ENCODE data around the gene FKBP15.
"Not testable (repeated sequence)": the region's sequence is repeated elsewhere in the genome, so short reads cannot be mapped to it uniquely, and the experiment has no call there.

The FKBP15 gene

DNA sequence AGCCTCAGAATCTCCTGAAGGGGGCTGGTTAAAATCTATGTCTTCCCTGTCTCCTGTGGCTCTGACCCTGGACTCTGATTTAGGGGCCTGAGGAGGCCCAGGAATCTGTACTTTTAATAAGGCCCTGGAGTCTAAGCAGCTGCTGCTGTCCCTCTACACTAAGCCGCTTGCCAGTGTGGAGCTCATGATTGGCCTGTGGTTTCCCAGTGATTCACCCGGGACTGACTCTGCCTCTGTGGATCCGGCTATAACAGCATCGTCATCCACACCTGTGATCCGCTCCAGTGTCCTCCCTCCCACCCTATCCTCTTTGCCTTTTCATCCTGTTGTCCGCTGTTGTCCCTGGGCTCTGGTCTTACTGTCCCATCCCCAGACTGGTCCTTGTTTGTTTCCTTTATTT, 66.6 kb downstream of the FKBP15 start:
- DNase-seq (ENCODE audit: low read depth, low spot score), result no peak

DNA sequence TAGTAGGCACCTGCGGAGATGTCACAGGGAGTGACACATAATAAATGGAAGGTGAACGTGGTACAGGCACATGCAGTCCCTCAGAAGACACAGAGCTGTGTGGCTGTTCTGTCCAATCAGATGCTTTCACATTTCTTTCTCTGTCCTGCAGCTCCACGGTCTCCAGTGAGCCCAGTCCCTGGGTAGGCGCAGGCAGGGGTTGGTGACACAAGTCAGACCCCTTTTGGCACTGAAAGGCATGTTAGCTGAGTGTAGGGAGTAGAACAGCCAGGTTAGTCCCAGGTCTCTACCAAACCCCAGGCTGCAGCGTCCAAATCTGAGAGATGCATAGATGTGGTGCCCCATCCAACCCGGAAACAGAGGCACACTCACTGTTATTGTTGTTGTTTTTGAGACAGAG, 67.5 kb downstream of the FKBP15 start:
- no peak overlapping the region for H3K4me3 ChIP-seq (ENCODE audit: low read length)
- DNase-seq (ENCODE audit: low read depth, low spot score), result no peak

More for the DNA sequence above, 66.6 kb downstream of the FKBP15 start:
- H3K4me3 ChIP-seq (ENCODE audit: low read length), result no peak overlapping the region

DNA sequence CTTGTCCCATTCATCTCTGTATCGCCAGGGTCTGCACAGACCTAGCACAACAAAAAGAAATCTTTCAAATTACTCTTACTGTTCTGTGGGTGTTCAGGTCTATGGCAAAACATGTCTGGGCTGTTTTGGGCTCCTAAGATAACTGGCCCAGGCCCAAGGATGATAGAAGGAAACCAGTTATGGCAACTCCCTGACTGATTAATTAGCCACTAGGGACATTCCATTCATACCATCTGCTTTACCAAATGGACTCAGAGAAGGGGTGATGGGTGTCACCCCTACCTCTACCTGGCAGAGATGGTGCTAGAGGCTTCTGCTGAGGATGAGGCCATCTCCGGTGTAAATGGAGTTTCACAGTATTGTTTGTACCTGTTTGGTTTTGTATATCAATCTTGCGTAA, 68.4 kb downstream of the FKBP15 start:
- no peak overlapping the region for H3K4me3 ChIP-seq (ENCODE audit: low read length)
- DNase-seq (ENCODE audit: low read depth, low spot score), result no peak

GRCh38 chr9:113151696-113152630, 69.1 kb downstream of the FKBP15 start:
- no peak for DNase-seq (ENCODE audit: low read depth, low spot score)
- H3K4me3 ChIP-seq (ENCODE audit: low read length), result peak overlapping the region; percentile 74

DNA sequence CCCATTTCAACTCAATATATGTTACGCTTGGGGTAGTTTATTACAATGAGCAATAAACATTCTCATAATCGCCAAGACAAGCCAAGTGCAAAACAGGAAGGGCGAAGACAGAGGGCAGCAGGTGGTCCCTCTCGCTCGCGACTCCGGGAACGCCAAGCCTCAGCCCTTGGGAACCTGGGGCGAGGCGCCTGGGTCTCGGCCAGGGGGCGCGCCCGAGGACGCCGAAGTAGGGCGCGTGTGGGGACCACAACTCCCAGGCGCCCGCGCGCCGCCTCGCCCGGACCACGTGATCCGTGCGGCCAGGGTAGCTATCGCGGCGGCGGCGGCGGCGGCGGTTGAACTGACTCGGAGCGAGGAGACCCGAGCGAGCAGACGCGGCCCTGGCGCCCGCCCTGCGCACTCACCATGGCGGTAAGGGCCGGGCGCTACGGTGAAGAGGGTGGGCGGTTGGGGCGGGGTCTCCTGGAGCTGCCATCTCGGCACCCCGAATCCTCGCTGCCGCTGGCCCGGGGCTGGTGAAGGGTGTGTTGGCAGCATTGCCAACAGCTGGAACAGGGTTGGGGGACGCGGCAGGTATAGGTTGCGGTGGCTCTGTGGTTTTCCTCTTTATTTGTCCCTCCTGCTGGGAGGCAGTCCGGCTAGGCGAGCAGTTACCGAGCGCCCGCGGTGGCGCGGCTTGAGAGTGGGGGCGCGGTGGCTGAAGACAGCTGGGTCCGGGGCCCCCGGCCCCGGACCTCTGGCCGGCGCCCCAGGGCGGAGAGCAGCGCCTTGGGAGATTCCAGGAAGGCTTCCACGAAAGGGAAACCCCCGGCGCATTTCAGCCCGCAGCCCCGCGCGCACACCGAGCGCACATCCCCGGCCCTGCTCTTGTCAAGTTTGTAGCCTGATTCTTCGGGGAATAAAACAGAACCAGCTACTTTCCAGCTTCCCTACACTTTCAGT, 70.1 kb downstream of the FKBP15 start, which contains the start of gene SLC31A2:
TSS of gene SLC31A2 (plus strand) at position 338 of the 942 bp plus-strand sequence. CDS start at position 406, 68 bp downstream.
- H3K4me3 ChIP-seq (ENCODE audit: low read length), result peak within 1 kb of the TSS; percentile 74
- DNase-seq (ENCODE audit: low read depth, low spot score), result peak; percentile 72

DNA sequence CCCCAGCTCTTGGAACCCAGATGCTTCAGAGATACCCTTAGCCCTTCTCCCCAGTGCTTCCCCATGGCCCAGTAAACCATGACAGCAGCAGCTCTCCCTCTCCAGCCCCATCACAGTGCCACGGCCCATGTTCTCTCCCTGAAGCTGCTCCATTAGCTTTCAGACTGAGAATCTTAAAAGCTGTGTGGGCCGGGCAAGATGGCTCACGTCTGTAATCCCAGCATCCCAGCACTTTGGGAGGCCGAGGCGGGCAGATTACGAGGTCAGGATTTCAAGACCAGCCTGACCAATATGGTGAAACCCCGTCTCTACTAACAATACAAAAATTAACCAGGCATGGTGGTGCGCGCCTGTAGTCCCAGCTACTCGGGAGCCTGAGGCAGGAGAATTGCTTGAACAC, 71.5 kb downstream of the FKBP15 start:
- DNase-seq (ENCODE audit: low read depth, low spot score); H3K4me3 ChIP-seq (ENCODE audit: low read length): not testable (repeated sequence)

GRCh38 chr9:113148781-113149510, 72.1 kb downstream of the FKBP15 start:
- H3K4me3 ChIP-seq (ENCODE audit: low read length), result no peak overlapping the region
- DNase-seq (ENCODE audit: low read depth, low spot score), result no peak

GRCh38 chr9:113148372-113148705, 72.7 kb downstream of the FKBP15 start:
- H3K4me3 ChIP-seq (ENCODE audit: low read length), result no peak overlapping the region
- no peak for DNase-seq (ENCODE audit: low read depth, low spot score)

- H3K4me3 ChIP-seq (ENCODE audit: low read length), result no peak overlapping the region
- DNase-seq (ENCODE audit: low read depth, low spot score), result no peak
Measured at GRCh38 chr9:113143432-113144227, 77.4 kb downstream of the FKBP15 start.

GRCh38 chr9:113140896-113141295, 80.2 kb downstream of the FKBP15 start:
- not testable (repeated sequence) for H3K4me3 ChIP-seq (ENCODE audit: low read length); DNase-seq (ENCODE audit: low read depth, low spot score)

- no peak for DNase-seq (ENCODE audit: low read depth, low spot score)
- no peak overlapping the region for H3K4me3 ChIP-seq (ENCODE audit: low read length)
Measured at GRCh38 chr9:113139953-113140352, 81.1 kb downstream of the FKBP15 start.

GRCh38 chr9:113139225-113139829, 81.8 kb downstream of the FKBP15 start:
- DNase-seq (ENCODE audit: low read depth, low spot score), result no peak

GRCh38 chr9:113138760-113139159, 82.3 kb downstream of the FKBP15 start:
- DNase-seq (ENCODE audit: low read depth, low spot score), result no peak
- H3K4me3 ChIP-seq (ENCODE audit: low read length), result no peak overlapping the region

More at GRCh38 chr9:113139225-113139829, 81.8 kb downstream of the FKBP15 start:
- H3K4me3 ChIP-seq (ENCODE audit: low read length), result no peak overlapping the region

- H3K4me3 ChIP-seq (ENCODE audit: low read length), result no peak overlapping the region
Measured at GRCh38 chr9:113137196-113138168, 83.6 kb downstream of the FKBP15 start.

GRCh38 chr9:113131689-113132151, 89.4 kb downstream of the FKBP15 start:
- peak; percentile 50 for DNase-seq (ENCODE audit: low read depth, low spot score)
- no peak overlapping the region for H3K4me3 ChIP-seq (ENCODE audit: low read length)

More at GRCh38 chr9:113137196-113138168, 83.6 kb downstream of the FKBP15 start:
- no peak for DNase-seq (ENCODE audit: low read depth, low spot score)

DNA sequence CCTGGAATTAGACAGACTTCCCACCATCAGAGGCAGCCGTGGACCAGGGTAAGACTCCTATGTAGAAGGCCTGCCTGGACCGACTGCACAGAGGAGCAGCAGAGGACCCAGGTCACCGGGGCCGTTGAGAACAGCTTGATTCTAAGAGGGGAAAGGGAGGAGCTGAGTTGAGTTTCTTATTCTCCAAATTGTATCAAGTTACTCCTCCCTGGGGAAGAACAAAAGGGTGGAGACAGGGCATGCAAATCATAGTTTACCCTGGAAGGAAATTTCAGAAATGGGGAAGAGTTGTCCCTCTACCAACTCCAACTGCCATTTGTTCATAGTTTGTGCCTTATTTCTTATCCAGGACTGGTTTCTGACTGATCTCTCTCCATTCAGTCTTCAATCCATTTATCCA, 91.2 kb downstream of the FKBP15 start:
- no peak for DNase-seq (ENCODE audit: low read depth, low spot score)
- H3K4me3 ChIP-seq (ENCODE audit: low read length), result no peak overlapping the region

- H3K4me3 ChIP-seq (ENCODE audit: low read length), result no peak overlapping the region
Measured at GRCh38 chr9:113129466-113129865, 91.6 kb downstream of the FKBP15 start.

More at GRCh38 chr9:113129466-113129865, 91.6 kb downstream of the FKBP15 start:
- no peak for DNase-seq (ENCODE audit: low read depth, low spot score)

Measured in Jurkat, Clone E6-1 (cell line).